Measurements from ENCODE around the gene MPP3. TPM values are rescaled to one million over a fixed set of nuclear protein-coding genes. Genes with fewer than 3 reads are reported as not detected.

The MPP3 gene
- polyA plus RNA-seq, 3 donors, result 1.5 TPM; not detected in 2

DNA sequence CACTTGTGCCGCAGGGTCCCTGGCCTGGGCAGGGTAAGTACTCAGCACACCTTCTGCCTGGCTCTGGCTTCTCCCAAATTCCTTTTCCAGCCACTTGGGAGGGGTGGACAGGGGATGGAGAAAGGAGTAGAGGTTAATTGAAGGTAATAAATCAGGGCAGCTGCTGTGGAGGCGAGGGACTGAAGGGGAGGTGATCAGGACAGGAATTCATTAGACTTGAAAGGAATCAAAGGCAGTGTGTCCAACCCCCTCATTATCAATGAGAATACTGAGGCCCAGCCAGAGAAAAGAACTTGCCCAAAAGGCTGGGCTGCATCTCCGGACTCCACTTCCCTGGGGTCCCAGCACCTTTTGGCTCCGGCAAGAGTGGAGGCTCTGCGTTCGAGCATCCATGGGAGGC lies 76.7 kb downstream of the MPP3 start:
- Mint-ChIP-seq H3K36me3 (peaks cover 0 to 2% of the 10 kb centered on the region in 2 donors), H3K4me1 (peaks cover 17% of the 10 kb centered on the region), H3K27ac (peak overlapping the region in 1 of 7 donors; percentile 52), H3K27me3 (ENCODE audit: low read depth in 3 of 3) (peaks cover 34 to 70% (median 55%) of the 10 kb centered on the region in 3 donors), H3K4me3 (peak overlapping the region in 1 of 2 donors; percentile 78), H3K9me3 (peaks cover 0 to 5% (median 0%) of the 10 kb centered on the region in 7 donors)
- Histone ChIP-seq H3K9me3 (replicated peaks in 1 of 2; ENCODE audit: control insufficient read depth in 1 of 2, insufficient read depth in 1 of 2, low read length in 2 of 2) (no peaks in the 10 kb centered on the region), H3K9ac (ENCODE audit: insufficient read depth, low read length, poor library complexity, severe bottlenecking) (no peak overlapping the region), H2AFZ (ENCODE audit: insufficient read depth, low read depth, low read length, poor library complexity, severe bottlenecking) (no peak overlapping the region), H3K4me2 (replicated peaks; ENCODE audit: extremely low read depth, low read length, poor library complexity, severe bottlenecking) (no peak overlapping the region), H3K4me1 (ENCODE audit: control insufficient read depth in 1 of 2, insufficient read depth in 2 of 2, low read length in 2 of 2) (peaks cover 0 to 9% of the 10 kb centered on the region in 2 donors), H3K27me3 (ENCODE audit: control insufficient read depth in 2 of 2, insufficient read depth in 2 of 2, low read length in 2 of 2) (peaks cover 18 to 39% of the 10 kb centered on the region in 2 donors), H3K4me3 (replicated peaks in 1 of 3; ENCODE audit: low read depth in 2 of 3, low read length in 3 of 3) (no peak overlapping the region), H3K27ac (ENCODE audit: low read depth in 1 of 2, low read length in 2 of 2) (no peak overlapping the region), H3K36me3 (replicated peaks in 1 of 2; ENCODE audit: control insufficient read depth in 1 of 2, insufficient read depth in 2 of 2, low read length in 2 of 2) (no peaks in the 10 kb centered on the region), H4K20me1 (ENCODE audit: insufficient read depth, low read length) (no peaks in the 10 kb centered on the region), H3K79me2 (ENCODE audit: insufficient read depth, low read length) (no peaks in the 10 kb centered on the region)
- no peak for DNase-seq
- intact Hi-C loops (cut with micrococcal nuclease), result no loop called here
- TF ChIP-seq, protein P1, sequence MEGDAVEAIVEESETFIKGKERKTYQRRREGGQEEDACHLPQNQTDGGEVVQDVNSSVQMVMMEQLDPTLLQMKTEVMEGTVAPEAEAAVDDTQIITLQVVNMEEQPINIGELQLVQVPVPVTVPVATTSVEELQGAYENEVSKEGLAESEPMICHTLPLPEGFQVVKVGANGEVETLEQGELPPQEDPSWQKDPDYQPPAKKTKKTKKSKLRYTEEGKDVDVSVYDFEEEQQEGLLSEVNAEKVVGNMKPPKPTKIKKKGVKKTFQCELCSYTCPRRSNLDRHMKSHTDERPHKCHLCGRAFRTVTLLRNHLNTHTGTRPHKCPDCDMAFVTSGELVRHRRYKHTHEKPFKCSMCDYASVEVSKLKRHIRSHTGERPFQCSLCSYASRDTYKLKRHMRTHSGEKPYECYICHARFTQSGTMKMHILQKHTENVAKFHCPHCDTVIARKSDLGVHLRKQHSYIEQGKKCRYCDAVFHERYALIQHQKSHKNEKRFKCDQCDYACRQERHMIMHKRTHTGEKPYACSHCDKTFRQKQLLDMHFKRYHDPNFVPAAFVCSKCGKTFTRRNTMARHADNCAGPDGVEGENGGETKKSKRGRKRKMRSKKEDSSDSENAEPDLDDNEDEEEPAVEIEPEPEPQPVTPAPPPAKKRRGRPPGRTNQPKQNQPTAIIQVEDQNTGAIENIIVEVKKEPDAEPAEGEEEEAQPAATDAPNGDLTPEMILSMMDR (IDR thresholded peaks at IDR 0.05), result no peak
- WGBS (ENCODE audit: insufficient coverage), result no CpG with 5 or more reads among the region's 6 CpGs

DNA sequence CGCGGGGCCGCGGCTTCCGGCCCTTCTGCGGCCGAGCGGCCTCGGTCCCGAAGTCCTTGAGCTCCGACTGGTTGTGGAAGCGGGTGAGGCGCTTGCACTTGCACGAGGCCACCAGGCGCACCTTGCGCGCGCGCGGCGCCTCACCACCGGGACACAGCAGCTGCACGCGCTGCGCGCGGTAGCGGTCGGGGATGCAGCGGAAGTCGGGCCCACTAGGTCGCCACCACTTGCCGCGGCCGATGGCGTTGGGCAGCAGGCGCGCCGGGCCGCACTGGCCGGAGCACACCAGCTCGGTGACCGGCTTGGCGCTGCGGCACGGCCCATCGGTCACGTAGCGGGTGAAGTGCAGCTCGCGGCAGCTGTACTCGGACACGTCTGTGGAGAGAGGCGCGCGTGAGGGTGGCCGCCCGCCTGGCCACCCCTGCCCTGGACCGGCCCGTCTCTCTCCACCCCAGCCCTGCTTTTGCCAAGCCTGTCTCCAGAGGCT lies 77.5 kb downstream of the MPP3 start:
- Mint-ChIP-seq H3K4me3 (peak overlapping the region in 1 of 2 donors; percentile 78), H3K27ac (no peak overlapping the region), H3K27me3 (ENCODE audit: low read depth in 3 of 3) (peaks cover 35 to 67% (median 55%) of the 10 kb centered on the region in 3 donors), H3K4me1 (peaks cover 17% of the 10 kb centered on the region), H3K9me3 (peaks cover 0 to 5% (median 0%) of the 10 kb centered on the region in 7 donors), H3K36me3 (peaks cover 0 to 2% of the 10 kb centered on the region in 2 donors)
- Histone ChIP-seq H3K4me3 (replicated peaks in 1 of 3; ENCODE audit: low read depth in 2 of 3, low read length in 3 of 3) (no peak overlapping the region), H3K79me2 (ENCODE audit: insufficient read depth, low read length) (no peaks in the 10 kb centered on the region), H3K9me3 (replicated peaks in 1 of 2; ENCODE audit: control insufficient read depth in 1 of 2, insufficient read depth in 1 of 2, low read length in 2 of 2) (no peaks in the 10 kb centered on the region), H4K20me1 (ENCODE audit: insufficient read depth, low read length) (no peaks in the 10 kb centered on the region), H3K27ac (ENCODE audit: low read depth in 1 of 2, low read length in 2 of 2) (no peak overlapping the region), H3K4me1 (ENCODE audit: control insufficient read depth in 1 of 2, insufficient read depth in 2 of 2, low read length in 2 of 2) (peaks cover 0 to 9% of the 10 kb centered on the region in 2 donors), H2AFZ (ENCODE audit: insufficient read depth, low read depth, low read length, poor library complexity, severe bottlenecking) (no peak overlapping the region), H3K9ac (ENCODE audit: insufficient read depth, low read length, poor library complexity, severe bottlenecking) (no peak overlapping the region), H3K36me3 (replicated peaks in 1 of 2; ENCODE audit: control insufficient read depth in 1 of 2, insufficient read depth in 2 of 2, low read length in 2 of 2) (no peaks in the 10 kb centered on the region), H3K27me3 (ENCODE audit: control insufficient read depth in 2 of 2, insufficient read depth in 2 of 2, low read length in 2 of 2) (peaks cover 18 to 39% of the 10 kb centered on the region in 2 donors), H3K4me2 (replicated peaks; ENCODE audit: extremely low read depth, low read length, poor library complexity, severe bottlenecking) (peak overlapping the region; percentile 11)
- 5% methylated on average over 56 of the region's 60 CpGs for WGBS (ENCODE audit: insufficient coverage)
- DNase-seq, result peak in 1 of 3 donors; percentile 13
- TF ChIP-seq, protein P1 (IDR thresholded peaks at IDR 0.05), result no peak
- intact Hi-C loops (cut with micrococcal nuclease), result no loop called here

Data from CD14-positive monocyte (primary cell).